HG03175 (cell line): ENCODE measurements around the gene MMP20.

Experiments
- ATAC-seq: cut with Tn5 transposase; IDR thresholded peaks from one replicate; pipeline ENCODE4 v1.9.1; 2021; ENCODE audit warnings: mild to moderate bottlenecking, moderate library complexity; ENCODE audit not compliant: unreplicated experiment

The MMP20 gene

DNA sequence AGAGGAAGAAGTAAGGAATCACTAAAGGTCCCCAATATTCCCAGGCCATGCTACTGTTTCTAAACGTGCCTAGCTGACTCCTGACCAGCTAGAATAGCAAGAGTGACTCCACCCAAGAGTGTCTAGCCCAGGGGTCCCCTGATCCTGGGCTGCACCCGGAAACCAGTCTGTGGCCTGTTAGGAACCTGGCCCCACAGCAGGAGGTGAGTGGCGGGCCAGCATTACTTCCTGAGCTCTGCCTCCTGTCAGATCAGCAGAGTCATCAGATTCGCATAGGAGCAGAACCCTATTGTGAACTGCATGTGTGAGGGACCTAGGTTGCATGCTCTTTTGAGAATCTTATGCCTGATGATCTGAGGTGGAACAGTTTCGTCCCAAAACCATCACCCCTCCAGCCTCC, 2.0 kb downstream of the MMP20 start:
- ATAC-seq = no peak

DNA sequence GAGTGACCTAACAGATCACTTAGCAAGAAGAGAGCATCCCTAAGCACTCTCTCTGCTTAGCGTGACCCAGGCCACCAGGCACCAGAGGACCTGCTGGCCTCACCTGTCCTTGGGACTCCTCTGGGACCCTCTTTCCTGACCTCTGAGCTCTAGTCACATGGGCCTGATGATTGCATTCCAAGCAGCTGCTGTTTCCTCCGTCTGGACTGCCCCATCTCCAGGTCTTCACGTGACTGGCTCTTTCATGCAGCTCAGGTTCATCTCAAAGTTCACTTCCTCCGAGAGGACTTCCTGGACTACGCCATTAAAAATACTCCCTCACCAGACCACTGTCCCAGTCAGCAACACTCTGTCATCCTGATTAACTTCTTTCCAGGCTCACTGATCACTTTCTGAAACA, 2.9 kb downstream of the MMP20 start:
- no peak for ATAC-seq

DNA sequence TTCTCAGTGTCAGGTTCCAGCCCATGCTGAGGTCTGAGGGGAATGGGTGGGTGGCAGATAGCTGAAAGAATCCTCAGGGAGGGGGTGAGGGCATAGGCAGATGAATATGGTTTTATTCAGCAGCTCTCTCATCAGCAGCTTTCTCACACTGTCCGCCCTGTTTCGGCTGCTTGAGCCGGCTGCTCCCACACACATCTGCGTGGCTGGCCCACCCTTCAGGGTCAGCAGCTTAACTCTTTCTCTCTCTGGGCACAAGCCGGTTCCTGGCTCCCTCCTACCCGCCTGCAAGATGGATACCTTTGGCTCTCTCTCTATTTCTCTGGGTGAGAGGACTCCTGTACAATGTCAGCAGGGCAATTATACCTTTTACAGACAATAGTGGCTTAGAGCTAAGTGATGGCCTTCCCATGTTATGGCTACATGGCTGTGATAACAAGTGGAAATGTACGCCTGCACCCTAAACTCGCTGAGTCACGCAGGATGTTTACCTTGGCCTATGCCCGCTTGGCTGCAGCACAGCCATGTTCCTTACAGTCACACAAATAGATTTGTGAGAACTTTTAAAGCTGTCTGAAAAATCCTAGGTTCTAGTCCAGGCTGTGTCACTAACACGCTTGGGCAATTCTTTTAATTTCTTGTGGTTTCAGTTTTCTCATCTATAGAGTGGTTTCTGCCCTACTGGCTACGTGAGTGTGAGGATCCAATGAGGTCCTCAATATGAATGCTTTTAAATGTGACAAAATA, 4.1 kb downstream of the MMP20 start:
- peak; percentile 70 for ATAC-seq

DNA sequence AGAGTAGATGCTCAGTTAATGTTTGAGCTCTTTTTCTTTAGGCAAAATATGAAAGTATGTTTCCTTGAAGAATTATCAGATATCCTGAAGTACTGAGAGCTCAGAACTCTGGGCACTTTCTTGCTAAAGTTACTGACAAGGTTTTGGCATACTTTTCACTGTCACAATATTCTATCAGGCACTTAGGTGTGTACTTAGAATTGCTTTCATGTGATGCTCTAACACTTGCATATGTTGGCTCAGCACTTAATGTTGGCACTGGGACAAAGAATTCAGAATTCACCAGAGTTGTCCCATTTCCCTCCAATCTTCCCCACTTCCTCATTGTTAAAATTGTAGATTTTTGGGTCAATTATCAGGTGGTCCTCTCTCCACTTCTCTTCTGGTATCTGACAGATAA, 5.0 kb downstream of the MMP20 start:
- ATAC-seq = no peak

DNA sequence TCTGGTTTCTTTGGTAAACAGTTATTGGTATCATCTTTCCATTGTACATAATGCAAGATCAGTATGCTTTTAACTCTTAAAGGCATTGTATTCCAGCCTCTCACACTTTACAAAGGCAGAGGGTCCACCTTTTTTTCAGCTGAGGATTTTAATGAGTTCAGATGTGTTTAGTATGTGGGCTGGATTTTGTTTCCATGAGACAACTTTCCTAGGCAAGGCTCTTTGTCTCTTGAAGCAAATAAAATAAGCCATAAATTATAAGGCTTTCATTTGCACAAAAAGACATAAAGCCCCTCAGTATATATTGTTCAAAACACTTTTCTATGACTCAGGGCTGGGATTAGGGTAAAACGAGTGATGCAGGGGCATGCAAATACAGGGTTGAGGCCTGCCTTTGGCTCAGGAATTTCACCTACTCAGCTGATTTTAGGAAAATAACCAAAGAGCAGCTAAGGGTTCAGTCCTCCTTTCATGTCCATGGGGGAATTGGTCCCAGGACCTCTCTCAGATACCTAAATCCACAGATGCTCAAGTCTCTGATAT, 7.6 kb downstream of the MMP20 start:
- no peak for ATAC-seq

DNA sequence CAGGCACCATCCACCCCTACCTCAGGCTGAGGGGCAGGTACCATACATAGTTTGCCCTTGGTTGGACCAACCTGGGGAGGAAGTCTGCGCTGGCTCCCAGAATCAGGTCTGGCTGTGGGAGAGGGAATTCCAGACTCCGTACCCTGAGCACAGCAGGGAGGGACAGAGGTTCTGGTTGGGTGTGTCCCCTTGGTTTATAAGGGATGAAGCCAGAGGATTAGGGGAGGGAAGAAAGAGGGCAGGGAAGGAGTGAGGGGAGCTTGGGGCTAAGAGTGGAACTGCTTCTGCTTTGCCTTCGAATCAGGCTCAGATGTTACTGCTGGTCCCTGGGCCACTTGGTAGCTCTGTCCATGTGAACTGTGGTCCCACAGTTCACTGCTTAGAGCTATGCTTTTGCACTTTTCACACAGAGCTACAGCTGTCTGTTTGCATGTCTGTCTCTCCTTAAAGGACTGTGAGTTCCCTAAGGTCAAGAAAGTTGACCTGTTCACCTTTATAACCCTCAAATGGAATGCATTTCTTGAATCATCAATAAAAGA, 9.2 kb downstream of the MMP20 start:
- ATAC-seq = no peak

DNA sequence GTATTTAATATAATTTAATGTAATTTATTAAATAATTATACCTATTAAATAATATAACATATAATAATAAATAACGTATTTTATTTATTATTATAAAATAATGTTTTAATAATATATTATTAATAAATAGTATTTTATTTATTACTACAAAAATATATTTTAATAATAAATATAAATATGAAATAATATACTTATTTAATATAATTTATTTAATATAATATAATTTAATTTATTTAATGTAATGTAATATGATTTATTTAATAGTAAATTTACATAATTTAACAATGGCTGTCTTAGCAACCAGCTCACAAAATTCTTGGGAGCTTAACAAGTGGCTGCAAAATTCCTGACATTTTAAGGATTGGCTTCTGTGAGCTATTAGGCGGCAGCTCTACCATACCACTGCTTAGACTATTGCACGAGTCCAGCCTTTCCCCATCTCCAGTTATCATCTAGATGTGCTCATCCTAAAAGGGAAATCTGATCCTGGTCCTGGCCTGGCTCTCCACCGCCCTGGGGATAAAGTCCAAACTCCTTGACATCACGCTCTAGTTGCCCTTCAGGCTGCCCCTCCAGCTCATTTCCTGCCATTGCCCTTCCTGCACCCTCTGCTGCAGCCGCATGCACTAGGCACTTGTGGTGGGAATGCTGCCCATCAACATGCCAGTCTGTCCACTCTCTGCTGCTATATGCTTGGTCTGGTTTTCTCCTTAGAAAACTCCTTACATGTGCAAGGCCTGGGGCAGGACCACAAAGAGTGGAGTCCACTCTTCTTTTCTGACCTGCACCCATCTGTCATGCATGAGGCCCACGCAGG, 9.8 kb downstream of the MMP20 start:
- ATAC-seq = no peak

DNA sequence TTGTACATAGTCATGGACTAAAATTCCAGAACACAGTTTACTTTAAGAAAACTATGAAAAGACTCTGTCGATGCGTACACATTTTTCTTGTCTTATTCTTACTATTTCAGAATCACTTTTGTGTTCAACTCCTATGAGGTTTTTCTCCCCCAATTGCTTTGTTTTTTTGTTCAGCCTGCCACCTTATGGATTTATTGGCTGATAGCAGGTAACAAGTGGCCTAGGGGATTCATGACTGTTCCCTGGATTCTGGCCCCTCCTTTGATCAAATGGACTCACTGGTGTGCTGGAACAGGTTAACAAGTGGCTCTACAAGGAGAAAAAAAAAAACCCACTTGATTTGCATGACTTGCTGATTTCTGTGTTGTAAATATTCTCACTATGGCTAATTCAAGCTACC, 10.6 kb downstream of the MMP20 start:
- ATAC-seq = no peak

DNA sequence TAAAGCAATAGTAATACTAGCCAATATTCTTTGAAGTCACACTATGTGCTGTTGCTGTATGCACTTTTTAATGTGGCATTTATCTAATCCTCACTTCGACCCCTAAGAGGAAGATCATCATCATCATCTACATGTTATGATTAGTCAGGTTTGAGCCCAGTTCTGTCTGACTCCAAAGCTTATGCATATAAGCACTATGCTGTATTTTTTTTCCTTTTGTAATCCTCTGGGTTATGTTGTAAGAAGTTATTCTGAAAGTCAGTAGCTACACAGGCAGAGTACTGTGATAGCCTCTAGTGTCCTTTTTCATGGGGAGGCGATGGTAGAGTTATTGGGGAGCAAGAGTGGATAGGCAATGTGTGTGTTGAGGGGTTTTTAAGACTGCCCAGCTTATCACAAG, 11.1 kb downstream of the MMP20 start:
- no peak for ATAC-seq

DNA sequence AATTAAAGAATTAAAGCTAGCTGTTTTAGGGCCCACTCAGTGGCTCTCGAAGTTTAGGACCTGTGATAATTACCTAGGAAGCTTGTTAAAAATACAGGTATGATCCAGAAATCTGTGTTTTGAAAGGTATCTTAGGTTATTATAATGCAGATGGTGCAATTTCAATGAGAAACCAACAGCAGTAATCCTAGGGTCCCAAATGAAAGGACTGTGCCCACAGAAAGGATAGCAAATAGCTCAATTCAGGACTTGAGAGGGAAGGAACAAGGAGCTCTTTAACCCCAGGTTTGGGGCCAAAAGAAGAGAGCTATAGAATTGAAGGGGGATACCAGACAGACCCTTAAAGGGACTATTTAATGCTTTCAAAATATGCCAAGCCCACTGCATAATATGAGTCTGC, 11.7 kb downstream of the MMP20 start:
- no peak for ATAC-seq

DNA sequence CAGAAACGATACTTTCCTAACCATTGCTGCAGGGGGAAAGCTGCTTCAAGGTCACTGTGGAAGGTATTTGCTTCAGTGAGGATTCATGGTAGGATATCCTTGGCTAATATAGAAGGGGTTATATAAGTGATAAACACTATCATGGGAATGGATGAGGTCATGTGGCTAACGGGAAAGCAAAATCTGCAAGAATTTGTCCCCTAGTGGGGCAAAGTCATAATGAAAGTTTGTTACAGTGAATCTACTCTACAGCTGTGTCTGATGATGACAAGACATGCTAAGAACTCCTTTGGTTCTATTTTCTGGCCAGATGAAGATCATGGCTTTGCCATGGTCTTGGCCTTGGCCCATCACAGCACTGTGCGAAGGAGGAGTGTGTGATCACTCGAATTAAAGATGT, 13.8 kb downstream of the MMP20 start:
- peak; percentile 32 for ATAC-seq

DNA sequence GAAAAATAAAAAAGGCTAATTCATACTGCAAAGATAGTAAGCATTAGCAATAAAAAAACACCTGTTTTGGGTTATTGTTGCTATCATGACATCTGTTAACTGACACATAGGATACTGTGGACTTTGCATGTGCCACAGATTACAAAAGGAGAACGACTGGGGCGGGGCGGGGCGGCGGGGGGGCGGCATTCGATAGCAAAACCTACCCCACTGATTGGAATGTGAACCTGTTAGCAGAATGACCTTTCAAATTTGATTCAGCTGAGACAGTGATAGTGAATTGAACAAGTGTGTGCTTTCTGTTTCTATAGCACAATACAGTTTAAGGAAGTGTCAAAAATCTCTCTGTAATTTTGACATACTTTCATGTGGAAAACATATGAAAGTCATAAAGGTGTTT, 14.9 kb downstream of the MMP20 start:
- peak; percentile 41 for ATAC-seq

DNA sequence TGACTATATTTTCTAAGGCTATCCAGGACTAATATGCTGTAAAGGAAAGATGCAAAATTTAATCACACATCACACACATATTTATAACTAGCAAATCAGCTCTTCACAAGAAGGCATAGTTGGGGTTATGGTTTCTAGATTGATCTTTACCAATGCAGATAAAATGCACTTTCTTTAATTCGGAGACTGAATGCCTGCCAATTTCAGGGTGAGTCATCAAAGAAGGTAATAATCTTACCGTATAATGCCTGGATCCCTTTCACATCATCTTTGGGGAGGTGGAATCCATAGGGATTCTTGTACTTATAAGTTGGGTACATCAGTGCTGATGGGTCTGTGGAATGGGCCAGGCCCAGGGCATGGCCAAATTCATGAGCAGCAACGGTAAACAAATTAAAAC, 16.4 kb downstream of the MMP20 start:
- ATAC-seq = no peak

DNA sequence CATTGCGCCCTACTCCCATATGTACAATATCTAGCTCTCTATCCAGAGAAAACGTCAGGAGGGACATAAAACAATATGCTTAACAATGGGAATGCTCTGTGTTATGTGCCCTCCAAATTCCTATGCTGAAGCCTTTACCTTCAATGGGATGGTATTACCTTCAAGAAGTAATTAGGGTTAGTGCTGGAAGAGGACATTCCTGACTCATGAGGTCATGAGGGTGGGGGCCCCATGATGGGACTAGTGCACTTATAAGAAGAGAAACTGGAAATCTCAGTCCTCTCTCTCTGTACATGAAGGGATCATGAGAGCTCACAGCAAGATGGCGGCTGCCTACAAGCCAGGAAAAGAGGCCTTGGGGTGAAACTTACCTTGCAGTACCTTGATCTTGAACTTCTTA, 20.3 kb downstream of the MMP20 start:
- ATAC-seq = no peak

DNA sequence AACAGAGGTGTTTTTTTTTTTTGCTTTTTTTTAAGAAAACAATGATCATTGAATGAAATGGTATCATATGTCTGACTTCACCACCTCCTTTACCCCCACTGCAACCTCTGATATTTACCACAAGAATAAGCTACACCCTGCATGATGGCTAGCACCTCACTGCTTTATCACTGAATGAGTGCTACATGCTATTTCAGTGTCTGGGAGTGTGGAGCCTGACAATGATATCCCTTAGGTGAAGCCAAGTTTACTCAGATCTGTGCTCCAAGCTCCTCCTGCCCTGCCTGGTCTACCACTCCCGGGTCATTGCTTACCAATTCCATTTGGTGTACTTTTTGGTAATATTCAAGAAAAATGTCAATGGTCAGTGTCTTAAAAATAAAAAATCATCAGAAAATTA, 21.1 kb downstream of the MMP20 start:
- no peak for ATAC-seq

DNA sequence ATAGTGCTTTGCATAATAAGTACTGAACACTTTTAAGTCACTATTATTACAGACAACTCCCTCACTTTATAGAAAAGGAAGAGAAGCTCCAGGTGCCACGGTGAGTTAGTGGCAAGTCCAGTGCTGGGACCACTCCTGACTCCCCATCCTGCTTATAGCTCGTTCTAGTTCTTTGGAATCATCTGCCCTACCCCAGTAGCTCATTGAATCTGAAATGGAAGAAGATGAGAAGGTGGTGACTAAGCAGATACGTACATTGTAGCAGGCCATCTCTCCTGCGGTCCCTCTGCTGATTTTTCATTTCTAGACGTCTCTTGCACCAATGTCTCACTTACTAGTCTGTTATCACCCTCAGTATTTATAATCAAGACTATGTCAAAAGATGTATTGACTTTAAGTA, 21.6 kb downstream of the MMP20 start:
- no peak for ATAC-seq

DNA sequence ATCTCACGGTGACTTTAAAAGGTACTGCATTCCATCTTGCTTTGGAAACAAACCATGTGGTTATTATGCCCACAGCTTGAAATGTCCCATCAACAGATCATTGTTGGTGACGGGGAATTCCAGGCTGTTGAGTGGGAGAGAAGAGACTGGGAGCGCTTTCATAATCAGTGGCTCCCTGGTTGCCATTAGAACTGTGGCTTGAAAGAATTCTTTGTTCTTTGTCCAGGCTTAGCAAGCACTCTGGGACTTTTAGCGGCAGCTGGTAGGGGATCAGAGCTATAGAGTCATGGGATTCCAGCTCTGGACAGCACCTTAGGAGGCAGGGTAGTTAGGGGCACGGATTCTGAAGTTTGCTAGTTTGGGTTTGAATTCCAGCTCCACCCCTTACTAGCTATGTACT, 22.0 kb downstream of the MMP20 start:
- ATAC-seq = no peak

DNA sequence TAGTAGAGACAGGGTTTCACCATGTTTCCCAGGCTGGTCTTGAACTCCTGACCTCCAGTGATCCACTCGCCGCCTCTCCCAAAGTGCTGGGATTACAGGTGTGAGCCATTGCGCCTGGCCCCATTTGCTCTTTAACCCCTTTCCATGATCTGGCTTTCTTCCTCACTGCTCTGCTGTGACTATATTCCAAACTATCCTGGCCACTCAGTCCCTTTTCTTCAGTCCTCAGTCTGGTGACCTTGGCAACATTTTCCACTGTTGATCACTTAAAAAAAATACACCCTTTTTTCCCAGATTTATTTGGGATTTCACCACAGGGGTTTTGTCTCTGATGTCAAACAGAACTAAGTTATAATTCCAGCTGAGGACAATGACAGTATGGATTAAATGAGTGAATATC, 24.5 kb downstream of the MMP20 start:
- ATAC-seq = no peak

DNA sequence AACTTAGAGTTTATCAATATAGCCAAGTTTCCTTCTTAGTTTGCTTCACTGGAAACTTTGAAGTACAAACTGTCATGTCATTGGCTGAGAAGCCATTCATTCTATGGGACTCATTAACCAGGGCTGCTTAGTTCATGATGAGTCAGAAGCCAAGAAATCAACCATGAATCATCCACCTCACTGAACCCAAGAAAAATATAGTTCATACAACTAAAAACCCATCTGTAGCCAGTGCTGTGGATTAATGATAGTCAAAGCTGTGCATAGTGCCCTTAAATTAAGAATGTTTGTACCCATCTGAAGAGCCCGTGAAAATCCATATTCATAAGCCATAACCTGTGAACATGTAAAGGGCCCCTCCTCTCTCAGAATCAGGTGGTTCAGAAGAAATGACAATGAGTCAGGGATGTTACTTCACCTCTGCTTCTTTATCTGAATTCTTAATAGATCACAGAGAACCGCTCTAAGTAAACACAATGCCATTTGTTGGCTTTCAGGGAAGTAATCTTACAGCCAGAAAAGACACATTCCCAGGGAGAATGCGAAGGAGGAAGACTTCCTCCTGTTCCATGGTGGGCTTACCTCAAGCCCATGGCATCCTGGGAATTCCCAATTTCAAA, 25.4 kb downstream of the MMP20 start:
- peak; percentile 97 for ATAC-seq

DNA sequence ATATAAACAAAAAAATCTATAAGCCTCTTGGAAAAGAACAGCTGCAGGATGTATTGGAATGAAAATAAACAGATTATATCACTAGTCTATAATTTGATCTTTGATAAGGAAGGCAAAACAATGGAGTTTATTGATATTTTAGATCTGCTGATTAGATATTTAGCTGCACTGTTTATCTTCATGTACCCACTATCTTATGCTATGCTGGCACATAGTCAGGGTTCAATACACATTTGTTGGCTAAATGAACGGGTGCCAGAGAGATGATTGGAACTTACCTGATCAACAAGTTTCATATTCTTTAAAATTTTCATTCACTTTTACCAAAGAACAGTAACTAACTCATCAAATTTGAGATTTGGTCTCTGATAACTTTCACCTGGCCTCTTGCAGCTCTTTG, 26.9 kb downstream of the MMP20 start:
- no peak for ATAC-seq

DNA sequence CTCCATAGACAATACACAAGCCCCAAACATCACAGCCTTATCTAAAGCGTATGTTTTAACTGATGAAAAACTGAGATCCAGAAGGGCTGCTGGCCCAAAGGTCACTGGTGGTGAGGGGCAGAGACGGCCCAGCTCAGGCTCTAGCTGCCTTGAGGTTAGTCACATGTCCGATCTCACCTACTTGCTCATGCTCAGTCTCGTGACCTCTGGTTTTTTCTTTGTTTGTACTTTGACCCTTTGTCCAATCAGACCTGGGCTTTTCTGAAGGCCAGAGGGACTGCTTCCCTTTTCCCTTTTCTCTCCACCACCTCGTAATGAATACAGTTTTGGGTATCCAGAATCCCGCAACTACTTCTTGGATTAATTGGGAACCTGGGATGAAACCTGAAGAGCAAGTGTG, 28.6 kb downstream of the MMP20 start:
- ATAC-seq = no peak
